CD4-positive, alpha-beta T cell treated with Interleukin-15 for 4 hours (primary cell): ENCODE results near the gene RETNLB.

Experiments
- DNase-seq: peaks from one replicate; pipeline ENCODE4 v3.0.0-alpha.2; 2020; ENCODE audit warnings: low spot score

Gene RETNLB

GRCh38 chr3:108757404-108757982 lies at the start of gene RETNLB:
RETNLB (minus strand) TSS chr3:108757410; CDS start chr3:108757185, 225 bp downstream.
- no peak for DNase-seq

GRCh38 chr3:108806316-108806715 lies 49.1 kb upstream of the RETNLB start:
- DNase-seq: peak; percentile 52

GRCh38 chr3:108804966-108805365 lies 47.8 kb upstream of the RETNLB start:
- DNase-seq: no peak

- no peak for DNase-seq
These were observed 47.2 kb upstream of the RETNLB start for GRCh38 chr3:108804437-108804836.

GRCh38 chr3:108791473-108791872 lies 34.3 kb upstream of the RETNLB start:
- DNase-seq: no peak

- DNase-seq: peak; percentile 18
These were observed 23.0 kb upstream of the RETNLB start for GRCh38 chr3:108780235-108780634.

- DNase-seq: no peak
These were observed 22.3 kb upstream of the RETNLB start for GRCh38 chr3:108779496-108779895.

GRCh38 chr3:108775649-108776048 lies 18.4 kb upstream of the RETNLB start:
- no peak for DNase-seq

- DNase-seq: no peak
These were observed 10.0 kb upstream of the RETNLB start for GRCh38 chr3:108767253-108767652.

GRCh38 chr3:108755686-108756085 lies 1.5 kb downstream of the RETNLB start:
- DNase-seq: no peak

- DNase-seq: no peak
These were observed 12.4 kb downstream of the RETNLB start for GRCh38 chr3:108744762-108745161.

- DNase-seq: no peak
These were observed 14.3 kb downstream of the RETNLB start for GRCh38 chr3:108742929-108743328.

- DNase-seq: no peak
These were observed 20.4 kb downstream of the RETNLB start for GRCh38 chr3:108736821-108737220.

GRCh38 chr3:108728934-108729333 lies 28.3 kb downstream of the RETNLB start:
- no peak for DNase-seq

GRCh38 chr3:108728105-108728504 lies 29.1 kb downstream of the RETNLB start:
- DNase-seq: no peak

- DNase-seq: no peak
These were observed 33.1 kb downstream of the RETNLB start for GRCh38 chr3:108724101-108724500.

GRCh38 chr3:108722724-108723123 lies 34.5 kb downstream of the RETNLB start:
- no peak for DNase-seq

- no peak for DNase-seq
These were observed 37.9 kb downstream of the RETNLB start for GRCh38 chr3:108719178-108719806.

GRCh38 chr3:108718454-108718853 lies 38.8 kb downstream of the RETNLB start:
- no peak for DNase-seq

- no peak for DNase-seq
These were observed 43.4 kb downstream of the RETNLB start for GRCh38 chr3:108713816-108714215.

- DNase-seq: no peak
These were observed 44.1 kb downstream of the RETNLB start for GRCh38 chr3:108713009-108713516.
